Measurements from ENCODE around the gene LIN7A. TPM values are rescaled to one million over a fixed set of nuclear protein-coding genes. Genes with fewer than 3 reads are reported as not detected.

The LIN7A gene
- total RNA-seq, 1 donor from 2014 or later = 31.7 TPM

DNA sequence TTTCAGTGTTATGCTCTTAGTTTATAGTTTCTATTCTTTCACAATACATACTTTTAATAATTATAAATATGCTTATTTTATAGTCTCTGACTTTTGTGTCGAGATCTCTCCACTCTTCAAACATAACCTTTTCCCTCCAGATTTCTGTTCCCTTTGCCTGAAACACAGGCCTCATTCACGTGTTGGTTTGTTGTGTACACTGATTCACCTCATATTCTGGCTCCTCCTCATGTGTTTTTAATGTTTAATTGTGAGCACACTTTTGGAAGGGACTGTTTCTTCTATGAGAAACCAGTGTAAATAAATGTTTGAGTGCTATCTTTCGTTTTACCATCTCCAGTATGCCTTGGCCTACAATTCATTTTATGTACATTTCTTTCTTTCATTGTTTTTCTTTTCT, 20.1 kb downstream of the LIN7A start:
- no peaks in the 10 kb centered on the region for H3K4me1 ChIP-seq
- no peaks in the 10 kb centered on the region for H3K4me1 Mint-ChIP-seq
- TF ChIP-seq, protein P1, sequence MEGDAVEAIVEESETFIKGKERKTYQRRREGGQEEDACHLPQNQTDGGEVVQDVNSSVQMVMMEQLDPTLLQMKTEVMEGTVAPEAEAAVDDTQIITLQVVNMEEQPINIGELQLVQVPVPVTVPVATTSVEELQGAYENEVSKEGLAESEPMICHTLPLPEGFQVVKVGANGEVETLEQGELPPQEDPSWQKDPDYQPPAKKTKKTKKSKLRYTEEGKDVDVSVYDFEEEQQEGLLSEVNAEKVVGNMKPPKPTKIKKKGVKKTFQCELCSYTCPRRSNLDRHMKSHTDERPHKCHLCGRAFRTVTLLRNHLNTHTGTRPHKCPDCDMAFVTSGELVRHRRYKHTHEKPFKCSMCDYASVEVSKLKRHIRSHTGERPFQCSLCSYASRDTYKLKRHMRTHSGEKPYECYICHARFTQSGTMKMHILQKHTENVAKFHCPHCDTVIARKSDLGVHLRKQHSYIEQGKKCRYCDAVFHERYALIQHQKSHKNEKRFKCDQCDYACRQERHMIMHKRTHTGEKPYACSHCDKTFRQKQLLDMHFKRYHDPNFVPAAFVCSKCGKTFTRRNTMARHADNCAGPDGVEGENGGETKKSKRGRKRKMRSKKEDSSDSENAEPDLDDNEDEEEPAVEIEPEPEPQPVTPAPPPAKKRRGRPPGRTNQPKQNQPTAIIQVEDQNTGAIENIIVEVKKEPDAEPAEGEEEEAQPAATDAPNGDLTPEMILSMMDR (IDR thresholded peaks at IDR 0.05) = no peak
- TF ChIP-seq EZH2 (IDR thresholded peaks at IDR 0.05) (no peak), EZH2phosphoT487 (IDR thresholded peaks at IDR 0.05) (no peak)
- no peak overlapping the region for H3K9ac ChIP-seq
- no peaks in the 10 kb centered on the region for H3K36me3 ChIP-seq
- no peaks in the 10 kb centered on the region for H4K20me1 ChIP-seq (ENCODE audit: low read depth)
- H3K27ac ChIP-seq = no peak overlapping the region
- H3K4me3 Mint-ChIP-seq = no peak overlapping the region
- no peak overlapping the region for H2AFZ ChIP-seq (replicated peaks)
- no peak overlapping the region for H3K4me3 ChIP-seq
- H3K4me2 ChIP-seq = no peak overlapping the region
- DNase-seq (ENCODE audit: low spot score) = no peak
- no peaks in the 10 kb centered on the region for H3K9me3 Mint-ChIP-seq
- H3K27me3 Mint-ChIP-seq (ENCODE audit: insufficient read depth, low read depth) = no peaks in the 10 kb centered on the region
- H3K27me3 ChIP-seq = no peaks in the 10 kb centered on the region
- H3K79me2 ChIP-seq (ENCODE audit: low read depth) = peaks cover 5% of the 10 kb centered on the region
- no peak overlapping the region for H3K27ac Mint-ChIP-seq
- no peaks in the 10 kb centered on the region for H3K36me3 Mint-ChIP-seq
- no peaks in the 10 kb centered on the region for H3K9me3 ChIP-seq (ENCODE audit: low read depth)
- H3F3A ChIP-seq (ENCODE audit: low read depth) = no peaks in the 10 kb centered on the region

DNA sequence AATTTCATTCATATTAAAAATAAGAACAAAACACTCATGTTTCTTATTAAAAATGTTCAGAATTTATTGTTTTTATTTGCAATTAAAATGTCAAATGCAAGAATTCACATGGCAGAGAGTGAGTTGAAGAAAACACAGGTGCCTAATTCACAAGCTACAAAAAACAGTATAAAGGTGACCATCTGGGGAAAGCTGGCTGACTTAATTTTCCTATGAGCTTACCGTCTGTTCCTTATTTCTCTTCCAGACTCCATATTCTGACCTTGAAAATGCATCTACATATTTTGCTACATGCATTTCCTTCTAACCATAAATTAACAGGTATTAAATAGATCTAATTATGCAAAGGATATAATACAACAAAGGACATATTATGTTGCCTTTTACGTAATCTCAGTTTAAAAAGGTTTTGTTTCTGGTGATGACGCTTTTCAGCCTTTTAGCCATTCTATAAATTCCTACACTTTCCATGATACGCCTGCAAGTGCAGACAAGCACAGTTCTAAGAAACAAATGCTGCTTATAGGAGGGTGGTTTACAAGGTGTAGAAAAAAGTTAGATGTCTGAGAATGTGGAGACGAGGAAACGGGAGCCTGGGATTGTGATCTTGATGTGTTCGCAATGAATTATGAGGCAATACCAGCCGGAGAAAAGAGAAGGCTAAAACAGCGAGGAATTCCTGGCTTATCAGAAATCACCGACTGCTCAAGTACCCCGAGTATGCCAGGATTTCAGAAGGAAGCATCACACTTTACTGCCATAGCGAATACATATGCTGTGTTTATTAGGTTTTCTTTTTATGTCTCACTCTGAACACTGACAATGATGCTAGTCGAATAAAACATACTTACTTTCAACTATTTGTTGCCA, 24.6 kb downstream of the LIN7A start:
- DNase-seq (ENCODE audit: low spot score) = no peak
- H3K4me3 ChIP-seq = no peak overlapping the region
- Mint-ChIP-seq H3K36me3 (no peaks in the 10 kb centered on the region), H3K27ac (no peak overlapping the region), H3K27me3 (ENCODE audit: insufficient read depth, low read depth) (no peaks in the 10 kb centered on the region), H3K4me1 (no peaks in the 10 kb centered on the region), H3K4me3 (no peak overlapping the region), H3K9me3 (no peaks in the 10 kb centered on the region)
- H3K9me3 ChIP-seq (ENCODE audit: low read depth) = no peaks in the 10 kb centered on the region
- H3K9ac ChIP-seq = no peak overlapping the region
- no peaks in the 10 kb centered on the region for H3F3A ChIP-seq (ENCODE audit: low read depth)
- H3K79me2 ChIP-seq (ENCODE audit: low read depth) = peaks cover 5% of the 10 kb centered on the region
- TF ChIP-seq EZH2 (IDR thresholded peaks at IDR 0.05) (no peak), EZH2phosphoT487 (IDR thresholded peaks at IDR 0.05) (no peak)
- TF ChIP-seq, protein P1 (IDR thresholded peaks at IDR 0.05) = no peak
- no peak overlapping the region for H3K4me2 ChIP-seq
- no peak overlapping the region for H3K27ac ChIP-seq
- no peak overlapping the region for H2AFZ ChIP-seq (replicated peaks)
- H3K4me1 ChIP-seq = no peaks in the 10 kb centered on the region
- no peaks in the 10 kb centered on the region for H3K36me3 ChIP-seq
- no peaks in the 10 kb centered on the region for H3K27me3 ChIP-seq
- H4K20me1 ChIP-seq (ENCODE audit: low read depth) = no peaks in the 10 kb centered on the region

DNA sequence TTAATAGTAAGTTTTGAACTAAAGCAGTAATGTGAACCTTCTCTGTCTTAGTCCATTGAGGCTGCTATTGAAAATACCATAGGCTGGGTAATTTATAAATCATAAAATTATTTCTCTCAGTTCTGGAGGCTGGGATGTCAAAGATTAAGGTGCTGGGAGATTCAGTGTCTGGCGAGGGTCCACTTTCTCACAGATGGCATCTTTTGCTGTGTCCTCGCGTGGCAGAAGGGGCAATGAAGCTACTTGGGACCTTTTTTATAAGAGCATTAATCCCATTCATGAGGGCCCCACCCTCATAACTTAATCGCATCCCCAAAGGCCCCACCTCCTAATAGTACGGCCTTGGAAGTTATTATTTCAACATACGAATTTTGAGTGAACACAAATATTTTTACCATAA, 28.4 kb downstream of the LIN7A start:
- H3K9ac ChIP-seq = no peak overlapping the region
- H4K20me1 ChIP-seq (ENCODE audit: low read depth) = no peaks in the 10 kb centered on the region
- no peaks in the 10 kb centered on the region for H3K27me3 ChIP-seq
- no peak overlapping the region for H3K27ac Mint-ChIP-seq
- no peaks in the 10 kb centered on the region for H3K27me3 Mint-ChIP-seq (ENCODE audit: insufficient read depth, low read depth)
- no peak overlapping the region for H3K4me3 ChIP-seq
- H3K4me1 ChIP-seq = no peaks in the 10 kb centered on the region
- no peak overlapping the region for H2AFZ ChIP-seq (replicated peaks)
- no peak overlapping the region for H3K4me2 ChIP-seq
- no peaks in the 10 kb centered on the region for H3K9me3 ChIP-seq (ENCODE audit: low read depth)
- H3K79me2 ChIP-seq (ENCODE audit: low read depth) = peaks cover 4% of the 10 kb centered on the region
- H3F3A ChIP-seq (ENCODE audit: low read depth) = no peaks in the 10 kb centered on the region
- no peaks in the 10 kb centered on the region for H3K9me3 Mint-ChIP-seq
- no peak overlapping the region for H3K27ac ChIP-seq
- TF ChIP-seq EZH2phosphoT487 (IDR thresholded peaks at IDR 0.05) (no peak), EZH2 (IDR thresholded peaks at IDR 0.05) (no peak)
- TF ChIP-seq, protein P1 (IDR thresholded peaks at IDR 0.05) = no peak
- no peaks in the 10 kb centered on the region for H3K36me3 Mint-ChIP-seq
- no peaks in the 10 kb centered on the region for H3K36me3 ChIP-seq
- no peak overlapping the region for H3K4me3 Mint-ChIP-seq
- no peak for DNase-seq (ENCODE audit: low spot score)
- H3K4me1 Mint-ChIP-seq = no peaks in the 10 kb centered on the region
